HEK293 (cell line): Measurements from ENCODE around the gene TUBA8.
"Not testable (repeated sequence)": the region's sequence is repeated elsewhere in the genome, so short reads cannot be mapped to it uniquely, and the experiment has no call there.

ENCODE experiments used
- CTCF ChIA-PET: fragments of 350-600 bp; formaldehyde crosslinking; extraction: SDS; loops from one replicate; lab custom pipeline; 2021; ENCODE audit warnings: antibody characterized with exemption; lab: Yijun Ruan, JAX
- POLR2A ChIA-PET: fragments of 300-600 bp; formaldehyde crosslinking; extraction: SDS; loops from one replicate; lab custom pipeline; 2020; ENCODE audit warnings: antibody characterized with exemption, inconsistent platforms; lab: Yijun Ruan, JAX
- H3K27ac ChIP-seq: fragments of 200-500 bp; sonication (Bioruptor generic); 2 replicates; pipeline ENCODE4 v1.5.1; 2014; ENCODE audit warnings: low read depth, low read length, control low read depth, inconsistent platforms; ENCODE audit errors: extremely low read depth
- H3K36me3 ChIP-seq, 2 experiments: fragments of 200-500 bp in 1 of 2; sonication (Bioruptor generic) in 1 of 2; 1 replicate in 1 of 2; 2 replicates in 1 of 2; pipeline ENCODE4 v1.5.1; 2014 to 2017; ENCODE audit warnings: inconsistent platforms in 2 of 2, low read length in 2 of 2; ENCODE audit not compliant: control insufficient read depth in 2 of 2, insufficient read depth in 1 of 2
- H3K4me1 ChIP-seq: fragments of 200-500 bp; sonication (Bioruptor generic); 2 replicates; pipeline ENCODE4 v1.5.1; 2014; ENCODE audit warnings: mild to moderate bottlenecking, low read length, inconsistent platforms; ENCODE audit not compliant: control insufficient read depth, insufficient read depth
- H3K4me3 ChIP-seq: 2 replicates; pipeline ENCODE4 v1.5.1; 2011; ENCODE audit warnings: low read depth, mild to moderate bottlenecking, control low read depth, low read length, moderate library complexity
- H3K9me3 ChIP-seq: fragments of 200-500 bp; sonication (Bioruptor generic); 2 replicates; pipeline ENCODE4 v1.5.1; 2014; ENCODE audit warnings: low read depth, low read length, inconsistent platforms; ENCODE audit not compliant: control insufficient read depth, insufficient read depth
- BCL6B ChIP-seq: fragments of 450-650 bp; formaldehyde crosslinking; IDR thresholded peaks from 2 replicates; pipeline ENCODE4 v1.5.1; 2017; ENCODE audit warnings: missing biosample characterization, missing genetic modification characterization
- GLIS1 ChIP-seq: fragments of 450-650 bp; formaldehyde crosslinking; IDR thresholded peaks from 2 replicates; pipeline ENCODE4 v1.5.1; 2016; ENCODE audit warnings: missing biosample characterization, missing genetic modification characterization
- KLF1 ChIP-seq: fragments of 450-650 bp; formaldehyde crosslinking; IDR thresholded peaks from 2 replicates; pipeline ENCODE4 v1.5.1; 2016; ENCODE audit warnings: missing biosample characterization, missing genetic modification characterization
- MEIS1 ChIP-seq: sonication (generic); formaldehyde crosslinking; IDR thresholded peaks from 2 replicates; pipeline ENCODE4 v1.8.1; 2022; ENCODE audit warnings: missing genetic modification reagents, mild to moderate bottlenecking, borderline replicate concordance
- MZF1 ChIP-seq: fragments of 450-650 bp; formaldehyde crosslinking; IDR thresholded peaks from 2 replicates; pipeline ENCODE4 v1.5.1; 2017; ENCODE audit warnings: missing biosample characterization, missing genetic modification characterization, borderline replicate concordance
- SCRT1 ChIP-seq: fragments of 450-650 bp; formaldehyde crosslinking; IDR thresholded peaks from 2 replicates; pipeline ENCODE4 v1.5.1; 2016; ENCODE audit warnings: missing biosample characterization, missing genetic modification characterization, borderline replicate concordance
- SP2 ChIP-seq: fragments of 450-650 bp; formaldehyde crosslinking; IDR thresholded peaks from 2 replicates; pipeline ENCODE4 v1.5.1; 2016; ENCODE audit warnings: missing biosample characterization, missing genetic modification characterization
- ZBTB48 ChIP-seq: fragments of 450-650 bp; formaldehyde crosslinking; IDR thresholded peaks from 2 replicates; pipeline ENCODE4 v1.5.1; 2016; ENCODE audit warnings: missing biosample characterization, missing genetic modification characterization
- ZNF157 ChIP-seq: fragments of 450-650 bp; formaldehyde crosslinking; IDR thresholded peaks from 2 replicates; pipeline ENCODE4 v1.5.1; 2016; ENCODE audit warnings: missing biosample characterization, missing genetic modification characterization
- ZNF366 ChIP-seq: fragments of 450-650 bp; formaldehyde crosslinking; conservative IDR thresholded peaks from 2 replicates; pipeline ENCODE4 v1.5.1; 2016; ENCODE audit warnings: missing biosample characterization, missing genetic modification characterization
- ZNF660 ChIP-seq: fragments of 450-650 bp; IDR thresholded peaks from 2 replicates; pipeline ENCODE4 v1.5.1; 2018; ENCODE audit warnings: missing biosample characterization, mild to moderate bottlenecking, missing genetic modification characterization
- ZNF670 ChIP-seq: fragments of 450-650 bp; formaldehyde crosslinking; IDR thresholded peaks from 2 replicates; pipeline ENCODE4 v1.5.1; 2016; ENCODE audit warnings: missing biosample characterization, missing genetic modification characterization, low read depth
- ZNF707 ChIP-seq: fragments of 450-650 bp; formaldehyde crosslinking; IDR thresholded peaks from 2 replicates; pipeline ENCODE4 v1.5.1; 2016; ENCODE audit warnings: missing biosample characterization, missing genetic modification characterization
- ZNF768 ChIP-seq: fragments of 450-650 bp; formaldehyde crosslinking; IDR thresholded peaks from 2 replicates; pipeline ENCODE4 v1.5.1; 2018; ENCODE audit warnings: missing biosample characterization, mild to moderate bottlenecking, missing genetic modification characterization
- ZNF776 ChIP-seq: fragments of 450-650 bp; formaldehyde crosslinking; IDR thresholded peaks from 2 replicates; pipeline ENCODE4 v1.5.0; 2017; ENCODE audit warnings: missing biosample characterization, missing genetic modification characterization, borderline replicate concordance
- ZNF837 ChIP-seq: fragments of 450-650 bp; formaldehyde crosslinking; IDR thresholded peaks from 2 replicates; pipeline ENCODE4 v1.5.1; 2016; ENCODE audit warnings: missing biosample characterization, missing genetic modification characterization
- ZSCAN16 ChIP-seq: fragments of 450-650 bp; formaldehyde crosslinking; IDR thresholded peaks from 2 replicates; pipeline ENCODE4 v1.5.1; 2016; ENCODE audit warnings: missing biosample characterization, missing genetic modification characterization
- TF ChIP-seq, protein P1 (sequence below): fragments of 450-650 bp; formaldehyde crosslinking; optimal IDR thresholded peaks from 2 replicates; pipeline ENCODE3; 2016; ENCODE audit warnings: missing biosample characterization, mild to moderate bottlenecking, missing genetic modification characterization
- TF ChIP-seq, protein P2 (sequence below): fragments of 450-650 bp; formaldehyde crosslinking; IDR thresholded peaks from 2 replicates; pipeline ENCODE4 v1.5.0; 2017; ENCODE audit warnings: missing biosample characterization, missing genetic modification characterization, borderline replicate concordance

TUBA8 gene

DNA sequence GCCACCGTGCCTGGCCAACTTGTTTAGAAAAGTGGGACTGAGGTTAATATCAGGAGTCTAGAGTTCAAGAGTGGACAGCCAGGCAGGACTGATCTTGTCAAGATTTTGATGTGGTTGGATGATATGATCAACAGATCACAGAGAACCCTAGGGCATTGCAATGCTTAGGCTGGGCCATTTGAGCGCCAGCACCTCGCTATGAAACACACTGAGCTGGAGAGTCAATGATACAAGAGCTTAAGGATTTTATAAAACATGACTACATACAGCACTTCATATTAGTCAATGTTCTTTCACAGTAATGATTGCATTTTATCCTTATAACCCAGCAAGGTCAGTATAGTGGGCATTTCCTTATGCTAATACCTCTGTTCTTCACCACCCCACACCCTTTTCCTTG lies 48.2 kb upstream of the TUBA8 start (continued):
- TF ChIP-seq, protein P1, sequence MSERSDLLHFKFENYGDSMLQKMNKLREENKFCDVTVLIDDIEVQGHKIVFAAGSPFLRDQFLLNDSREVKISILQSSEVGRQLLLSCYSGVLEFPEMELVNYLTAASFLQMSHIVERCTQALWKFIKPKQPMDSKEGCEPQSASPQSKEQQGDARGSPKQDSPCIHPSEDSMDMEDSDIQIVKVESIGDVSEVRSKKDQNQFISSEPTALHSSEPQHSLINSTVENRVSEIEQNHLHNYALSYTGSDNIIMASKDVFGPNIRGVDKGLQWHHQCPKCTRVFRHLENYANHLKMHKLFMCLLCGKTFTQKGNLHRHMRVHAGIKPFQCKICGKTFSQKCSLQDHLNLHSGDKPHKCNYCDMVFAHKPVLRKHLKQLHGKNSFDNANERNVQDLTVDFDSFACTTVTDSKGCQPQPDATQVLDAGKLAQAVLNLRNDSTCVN (tag by site-specific recombination) = no peak
- TF ChIP-seq MEIS1 = no peak
- no peak for TF ChIP-seq ZNF707 (tag by site-specific recombination)
- TF ChIP-seq ZNF157 (tag by site-specific recombination) = no peak
- TF ChIP-seq ZNF776 (tag by site-specific recombination) = no peak
- no peak for TF ChIP-seq ZNF768 (tag by site-specific recombination)
- TF ChIP-seq BCL6B (tag by site-specific recombination) = no peak
- no peak for TF ChIP-seq ZNF670
- no peak for TF ChIP-seq SCRT1 (tag by site-specific recombination)
- no peak for TF ChIP-seq ZSCAN16

DNA sequence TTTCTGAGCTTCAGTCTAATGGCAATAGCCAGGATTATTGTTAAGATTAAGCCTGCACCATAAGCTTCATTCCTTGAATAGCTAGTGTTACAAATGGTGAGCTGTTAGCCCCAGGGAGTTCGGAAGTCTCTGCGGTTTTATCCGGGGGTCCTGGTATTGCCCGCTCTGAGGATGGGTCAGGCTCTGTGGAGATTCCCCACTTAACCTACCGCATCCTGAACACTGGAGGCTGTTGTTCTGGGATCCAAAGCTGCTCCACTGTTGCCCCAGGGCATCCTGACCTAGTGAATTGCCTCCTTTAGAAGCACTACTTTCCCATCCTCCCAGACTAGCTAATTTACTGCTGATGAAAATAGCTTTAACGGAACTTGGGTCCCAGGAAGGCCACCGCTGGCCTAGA lies 47.3 kb upstream of the TUBA8 start:
- Histone ChIP-seq H3K36me3 (no peaks in the 10 kb centered on the region), H3K4me1 (0 out of 2 replicates have a peak, but pooled peaks cover 2% of the 10 kb centered on the region), H3K27ac (no peak overlapping the region), H3K4me3 (no peak overlapping the region), H3K9me3 (no peaks in the 10 kb centered on the region)
- TF ChIP-seq ZBTB48 (tag by site-specific recombination) (no peak), ZNF660 (tag by site-specific recombination) (no peak), SP2 (tag by site-specific recombination) (no peak), GLIS1 (tag by site-specific recombination) (no peak), MZF1 (tag by site-specific recombination) (no peak), ZNF837 (tag by site-specific recombination) (no peak), KLF1 (tag by site-specific recombination) (no peak)
- TF ChIP-seq, protein P2, sequence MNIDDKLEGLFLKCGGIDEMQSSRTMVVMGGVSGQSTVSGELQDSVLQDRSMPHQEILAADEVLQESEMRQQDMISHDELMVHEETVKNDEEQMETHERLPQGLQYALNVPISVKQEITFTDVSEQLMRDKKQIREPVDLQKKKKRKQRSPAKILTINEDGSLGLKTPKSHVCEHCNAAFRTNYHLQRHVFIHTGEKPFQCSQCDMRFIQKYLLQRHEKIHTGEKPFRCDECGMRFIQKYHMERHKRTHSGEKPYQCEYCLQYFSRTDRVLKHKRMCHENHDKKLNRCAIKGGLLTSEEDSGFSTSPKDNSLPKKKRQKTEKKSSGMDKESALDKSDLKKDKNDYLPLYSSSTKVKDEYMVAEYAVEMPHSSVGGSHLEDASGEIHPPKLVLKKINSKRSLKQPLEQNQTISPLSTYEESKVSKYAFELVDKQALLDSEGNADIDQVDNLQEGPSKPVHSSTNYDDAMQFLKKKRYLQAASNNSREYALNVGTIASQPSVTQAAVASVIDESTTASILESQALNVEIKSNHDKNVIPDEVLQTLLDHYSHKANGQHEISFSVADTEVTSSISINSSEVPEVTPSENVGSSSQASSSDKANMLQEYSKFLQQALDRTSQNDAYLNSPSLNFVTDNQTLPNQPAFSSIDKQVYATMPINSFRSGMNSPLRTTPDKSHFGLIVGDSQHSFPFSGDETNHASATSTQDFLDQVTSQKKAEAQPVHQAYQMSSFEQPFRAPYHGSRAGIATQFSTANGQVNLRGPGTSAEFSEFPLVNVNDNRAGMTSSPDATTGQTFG (tag by site-specific recombination) = no peak
- CTCF ChIA-PET = interaction anchor here (0.8 to 6.3 kb wide), 4 partner anchors 12 to 233 kb away, joined by 3 to 95 read pairs (median 22); partner anchors contain the start of genes MICAL3 and PEX26
- POLR2A ChIA-PET = interaction anchor here (1.3 kb wide), 1 partner anchor 14 kb away, joined by 5 read pairs; the partner anchor contains the start of gene PEX26

DNA sequence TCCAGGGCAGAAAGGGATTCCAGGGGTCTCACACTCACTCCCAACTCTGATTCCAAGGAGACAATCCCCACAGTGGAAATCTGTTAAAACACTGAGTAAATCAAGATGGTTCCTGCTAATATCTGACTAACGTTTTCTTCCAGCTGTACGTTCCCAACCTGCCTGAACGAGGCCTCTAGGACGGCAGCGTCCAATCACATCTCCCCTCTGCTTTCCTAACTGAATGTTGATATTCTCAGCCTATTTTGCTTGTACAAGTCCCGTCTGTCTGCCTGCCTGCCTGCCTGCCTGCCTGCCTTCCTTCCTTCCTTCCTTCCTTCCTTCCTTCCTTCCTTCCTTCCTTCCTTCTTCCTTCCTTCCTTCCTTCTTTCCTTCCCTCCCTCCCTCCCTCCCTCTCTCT lies 46.9 kb upstream of the TUBA8 start:
- not testable (repeated sequence) for H3K36me3 ChIP-seq, H3K9me3 ChIP-seq, H3K27ac ChIP-seq, H3K4me1 ChIP-seq, H3K4me3 ChIP-seq
- POLR2A ChIA-PET = interaction anchor here (1.3 kb wide), 1 partner anchor 14 kb away, joined by 5 read pairs; the partner anchor contains the start of gene PEX26
- TF ChIP-seq ZNF366 (tag by site-specific recombination) = peak; percentile 48; the same call in 1 of the 2 replicates
- CTCF ChIA-PET = interaction anchor here (2.1 to 6.3 kb wide), 3 partner anchors 11 to 233 kb away, joined by 9 to 95 read pairs (median 34); partner anchors contain the start of genes MICAL3 and PEX26
